CD4-positive, alpha-beta T cell (primary cell): ENCODE results near the gene ZNF699. TPM values are rescaled to one million over a fixed set of nuclear protein-coding genes. Genes with fewer than 3 reads are reported as not detected.
"Not testable (repeated sequence)": the region's sequence is repeated elsewhere in the genome, so short reads cannot be mapped to it uniquely, and the experiment has no call there.

Source experiments
- ATAC-seq: fragments of 200-7000 bp; cut with Tn5 transposase; one replicate; pipeline ENCODE4 v1.10.0; 2022; ENCODE audit warnings: mild to moderate bottlenecking; ENCODE audit not compliant: poor library complexity
- CTCF ChIA-PET: fragments of 350-600 bp; sonication (Branson Sonifier 250); formaldehyde crosslinking; loops from one replicate; lab custom pipeline; 2021; ENCODE audit warnings: antibody characterized with exemption, inconsistent platforms; lab: Charles Lee
- POLR2A ChIA-PET: fragments of 350-600 bp; sonication (Branson Sonifier 250); formaldehyde crosslinking; loops from one replicate; lab custom pipeline; 2021; ENCODE audit warnings: antibody characterized with exemption, inconsistent platforms; lab: Charles Lee
- DNase-seq, 14 experiments: peaks; one replicate each; pipeline ENCODE4 v3.0.0-alpha.2; 2013 to 2020; ENCODE audit warnings: mixed read lengths in 2 of 14
- H3K27ac ChIP-seq, 2 donors: one replicate each; pipeline versions ENCODE4 v1.5.1 to v1.7.0; 2013; ENCODE audit warnings: low read length in 2 of 2, low read depth in 1 of 2, mild to moderate bottlenecking in 1 of 2
- H3K27me3 ChIP-seq, 2 experiments: 1 replicate in 1 of 2; 2 replicates in 1 of 2; pipeline versions ENCODE4 v1.6.1 to v1.7.0; 2013; ENCODE audit warnings: low read length in 2 of 2, control low read depth in 1 of 2, mild to moderate bottlenecking in 1 of 2, moderate library complexity in 1 of 2; ENCODE audit not compliant: insufficient read depth in 2 of 2, control insufficient read depth in 1 of 2
- H3K36me3 ChIP-seq: one replicate; pipeline ENCODE4 v1.6.1; 2013; ENCODE audit warnings: low read length, control low read depth; ENCODE audit not compliant: insufficient read depth
- H3K4me1 ChIP-seq: one replicate; pipeline ENCODE4 v1.6.1; 2013; ENCODE audit warnings: low read length, control low read depth; ENCODE audit not compliant: insufficient read depth
- H3K4me3 ChIP-seq: one replicate; pipeline ENCODE4 v1.5.1; 2013; ENCODE audit warnings: mild to moderate bottlenecking, low read length, moderate library complexity
- H3K9me3 ChIP-seq, 2 experiments: 1 replicate in 1 of 2; 2 replicates in 1 of 2; pipeline versions ENCODE4 v1.6.1 to v1.7.0; 2013; ENCODE audit warnings: low read length in 2 of 2, mild to moderate bottlenecking in 2 of 2, control low read depth in 1 of 2, moderate library complexity in 1 of 2; ENCODE audit not compliant: control insufficient read depth in 1 of 2, insufficient read depth in 1 of 2
- H3K27ac Mint-ChIP-seq: one replicate; pipeline ENCODE4 v1.8.0; 2020; ENCODE audit warnings: mixed read lengths
- H3K27me3 Mint-ChIP-seq: one replicate; pipeline ENCODE4 v1.8.0; 2021; ENCODE audit warnings: mixed read lengths
- H3K36me3 Mint-ChIP-seq: one replicate; pipeline ENCODE4 v1.8.0; 2021; ENCODE audit warnings: low read depth, mixed read lengths
- H3K4me1 Mint-ChIP-seq: one replicate; pipeline ENCODE4 v1.8.0; 2021; ENCODE audit warnings: low read depth, mixed read lengths
- H3K4me3 Mint-ChIP-seq: one replicate; pipeline ENCODE4 v1.8.0; 2020; ENCODE audit warnings: mild to moderate bottlenecking, mixed read lengths
- H3K9me3 Mint-ChIP-seq: one replicate; pipeline ENCODE4 v1.8.0; 2020; ENCODE audit warnings: mixed read lengths
- intact Hi-C, 2 experiments: fragments of 100-400 bp; cut with DNase I in 1 of 2; cut with micrococcal nuclease in 1 of 2; formaldehyde crosslinking; loops; one replicate each; pipeline versions ENCODE4 v1.15.1 to v1.9.0; 2023 to 2025; cut with DNase I, micrococcal nuclease
- total RNA-seq, 174 experiments: library from RNA in 2 of 174; stranded (reverse) in 2 of 174; gene quantifications; one replicate each; pipeline ENCODE4 v1.2.3 and lab custom pipeline; 2021 to 2026
- TF ChIP-seq, protein P1 (sequence below): fragments of 200-600 bp; IDR thresholded peaks from one replicate; pipeline ENCODE4 v1.8.0; 2022; ENCODE audit warnings: antibody characterized with exemption, mild to moderate bottlenecking

Gene ZNF699
- total RNA-seq, 2 experiments from 2014 or later, result 13.4 to 14.2 TPM

DNA sequence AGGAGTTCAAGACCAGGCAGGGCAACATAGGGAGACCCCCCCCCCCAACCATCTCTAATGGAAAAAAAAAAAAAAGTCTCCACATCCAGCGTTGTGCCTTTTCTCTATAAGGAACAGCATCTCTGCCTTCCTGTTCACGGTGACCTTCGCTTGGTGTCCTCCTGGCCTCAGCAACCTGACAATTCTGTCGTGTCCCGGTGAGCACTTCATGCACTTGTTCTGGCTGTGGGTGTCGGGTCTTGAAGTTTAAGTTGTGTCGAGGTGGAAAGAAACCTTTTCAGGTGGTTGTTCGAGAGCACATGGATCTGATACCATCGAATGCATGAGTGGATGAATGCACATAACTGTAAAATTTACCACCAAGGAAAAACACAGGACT lies 14.9 kb upstream of the ZNF699 start:
- no peak for DNase-seq
- peak overlapping the region; percentile 96 for H3K4me3 Mint-ChIP-seq
- ATAC-seq, result no peak
- H3K36me3 Mint-ChIP-seq, result peaks cover 71% of the 10 kb centered on the region
- peaks cover 5% of the 10 kb centered on the region for H3K36me3 ChIP-seq
- ChIA-PET POLR2A (interaction anchor here (1.2 to 2.6 kb wide), 2 partner anchors 14 to 111 kb away, joined by 16 to 23 read pairs; partner anchors contain the start of genes ZNF266 and ZNF699), CTCF (interaction anchor here (2.1 kb wide), 1 partner anchor 14 kb away, joined by 18 read pairs; the partner anchor contains the start of gene ZNF699)
- H3K27ac Mint-ChIP-seq, result peak overlapping the region; percentile 90
- peaks cover 33% of the 10 kb centered on the region for H3K4me1 Mint-ChIP-seq
- TF ChIP-seq, protein P1, sequence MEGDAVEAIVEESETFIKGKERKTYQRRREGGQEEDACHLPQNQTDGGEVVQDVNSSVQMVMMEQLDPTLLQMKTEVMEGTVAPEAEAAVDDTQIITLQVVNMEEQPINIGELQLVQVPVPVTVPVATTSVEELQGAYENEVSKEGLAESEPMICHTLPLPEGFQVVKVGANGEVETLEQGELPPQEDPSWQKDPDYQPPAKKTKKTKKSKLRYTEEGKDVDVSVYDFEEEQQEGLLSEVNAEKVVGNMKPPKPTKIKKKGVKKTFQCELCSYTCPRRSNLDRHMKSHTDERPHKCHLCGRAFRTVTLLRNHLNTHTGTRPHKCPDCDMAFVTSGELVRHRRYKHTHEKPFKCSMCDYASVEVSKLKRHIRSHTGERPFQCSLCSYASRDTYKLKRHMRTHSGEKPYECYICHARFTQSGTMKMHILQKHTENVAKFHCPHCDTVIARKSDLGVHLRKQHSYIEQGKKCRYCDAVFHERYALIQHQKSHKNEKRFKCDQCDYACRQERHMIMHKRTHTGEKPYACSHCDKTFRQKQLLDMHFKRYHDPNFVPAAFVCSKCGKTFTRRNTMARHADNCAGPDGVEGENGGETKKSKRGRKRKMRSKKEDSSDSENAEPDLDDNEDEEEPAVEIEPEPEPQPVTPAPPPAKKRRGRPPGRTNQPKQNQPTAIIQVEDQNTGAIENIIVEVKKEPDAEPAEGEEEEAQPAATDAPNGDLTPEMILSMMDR, result no peak
- H3K27me3 Mint-ChIP-seq, result no peaks in the 10 kb centered on the region
- H3K9me3 Mint-ChIP-seq, result peaks cover 20% of the 10 kb centered on the region
- H3K9me3 ChIP-seq, result peaks cover 38 to 55% of the 10 kb centered on the region in 2 experiments
- no peaks in the 10 kb centered on the region for H3K27me3 ChIP-seq
- peak overlapping the region; percentile 87 for H3K4me3 ChIP-seq
- H3K4me1 ChIP-seq, result peaks cover 25% of the 10 kb centered on the region
- intact Hi-C loops, result loop anchor here (1.0 to 10.0 kb wide), 6 partner anchors 15 to 470 kb away; partner anchors contain the start of genes ZNF317 (in 2 of the 2), ZNF426 (in 1 of the 2), ZNF562 (in 1 of the 2) and ZNF699 (in 1 of the 2)
- H3K27ac ChIP-seq, result peak overlapping the region; percentile 80 to 83

DNA sequence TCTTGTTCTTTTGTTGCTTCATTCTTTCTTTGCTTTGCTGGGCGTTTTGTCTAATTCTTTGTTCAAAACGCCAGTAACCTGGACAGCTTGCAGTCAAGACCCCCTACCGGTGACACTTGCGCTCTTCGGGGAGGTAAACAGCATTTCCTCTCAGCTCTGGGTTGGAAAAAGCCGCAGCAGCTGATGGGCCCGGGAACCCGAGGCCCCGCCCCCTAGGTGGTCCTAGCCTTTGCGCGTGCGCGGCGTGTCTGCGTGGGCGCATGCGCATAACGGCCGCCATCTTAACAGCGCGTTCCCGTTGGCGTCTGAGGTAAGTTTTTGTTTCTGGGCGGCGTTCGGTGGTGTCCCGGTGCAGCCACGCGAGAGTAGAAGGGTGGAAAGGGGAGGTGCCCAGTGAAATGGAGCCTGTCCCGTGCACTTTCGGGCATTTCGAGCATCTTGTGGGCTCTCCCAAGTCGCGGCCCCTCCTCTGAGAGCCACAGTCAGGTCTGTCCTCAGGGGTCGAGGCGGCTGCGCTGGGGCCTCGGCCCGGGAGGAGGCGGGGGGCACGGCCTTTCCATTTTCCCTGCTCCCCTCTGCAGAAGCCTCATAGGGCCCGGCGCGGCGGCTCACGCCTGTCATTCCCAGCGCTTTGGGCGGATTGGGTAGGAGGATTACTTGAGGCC lies 14.4 kb upstream of the ZNF699 start, which contains the start of gene ZNF559:
Gene ZNF559, plus strand, starts transcription at position 261 of the 665 bp plus-strand sequence. CDS start 14,371 bp downstream, outside the sequence.
- CTCF ChIA-PET, result interaction anchor here (0.5 to 2.1 kb wide), 3 partner anchors 14 to 123 kb away, joined by 3 to 18 read pairs (median 4); partner anchors contain the start of genes ZNF266 and ZNF699
- intact Hi-C loops, result loop anchor here (1.0 to 10.0 kb wide), 6 partner anchors 15 to 471 kb away; partner anchors contain the start of genes ZNF317 (in 2 of the 2), ZNF426 (in 1 of the 2), ZNF562 (in 1 of the 2) and ZNF699 (in 1 of the 2)
- peaks cover 33% of the 10 kb centered on the region for H3K4me1 Mint-ChIP-seq
- H3K27ac Mint-ChIP-seq, result peak within 1 kb of the TSS; percentile 90
- TF ChIP-seq, protein P1, result peak; percentile 65
- ATAC-seq, result peak; percentile 97
- Histone ChIP-seq H3K4me3 (peak within 1 kb of the TSS; percentile 87), H3K27me3 (no peaks in the 10 kb centered on the region), H3K27ac (peak within 1 kb of the TSS; percentile 80 to 83), H3K4me1 (peaks cover 25% of the 10 kb centered on the region), H3K9me3 (peaks cover 33 to 51% of the 10 kb centered on the region in 2 experiments), H3K36me3 (peaks cover 5% of the 10 kb centered on the region)
- POLR2A ChIA-PET, result interaction anchor here (0.7 to 2.6 kb wide), 4 partner anchors 14 to 445 kb away, joined by 4 to 23 read pairs (median 10); partner anchors contain the start of genes ZNF266, ZNF699 and ZNF846
- H3K36me3 Mint-ChIP-seq, result peaks cover 66% of the 10 kb centered on the region
- peak; percentile 94 to 98 (median 97) for DNase-seq
- peak within 1 kb of the TSS; percentile 96 for H3K4me3 Mint-ChIP-seq
- peaks cover 20% of the 10 kb centered on the region for H3K9me3 Mint-ChIP-seq
- no peaks in the 10 kb centered on the region for H3K27me3 Mint-ChIP-seq

DNA sequence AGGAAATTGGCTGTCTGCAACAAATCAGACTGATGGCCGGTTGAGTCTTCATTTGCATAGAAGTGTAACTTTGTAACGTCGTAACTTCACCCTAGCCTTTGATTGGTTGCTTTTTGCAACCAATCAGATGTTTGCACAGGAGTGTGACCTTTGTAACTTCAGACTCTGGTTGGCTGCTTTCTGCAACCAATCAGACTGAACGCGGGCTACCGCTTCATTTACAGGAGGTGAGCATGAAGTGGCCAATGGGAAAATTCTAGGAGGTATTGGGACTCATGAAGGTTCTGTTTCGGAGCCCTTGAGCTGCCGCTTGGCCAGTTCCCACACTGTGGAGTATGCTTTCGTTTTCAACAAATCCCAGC lies 13.9 kb upstream of the ZNF699 start:
- peaks cover 25% of the 10 kb centered on the region for H3K4me1 ChIP-seq

DNA sequence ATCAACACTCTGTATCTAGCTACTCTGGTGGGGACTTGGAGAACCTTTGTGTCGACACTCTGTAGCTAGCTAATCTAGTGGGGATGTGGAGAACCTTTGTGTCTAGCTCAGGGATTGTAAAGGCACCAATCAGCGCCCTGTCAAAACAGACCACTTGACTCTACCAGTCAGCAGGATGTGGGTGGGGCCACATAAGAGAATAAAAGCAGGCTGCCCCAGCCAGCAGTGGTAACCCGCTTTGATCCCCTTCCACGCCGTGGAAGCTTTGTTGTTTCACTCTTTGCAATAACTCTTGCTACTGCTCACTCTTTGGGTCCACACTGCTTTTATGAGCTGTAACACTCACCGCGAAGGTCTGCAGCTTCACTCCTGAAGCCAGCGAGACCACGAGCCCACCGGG lies 12.6 kb upstream of the ZNF699 start:
- Histone ChIP-seq H3K4me1 (peaks cover 25% of the 10 kb centered on the region), H3K9me3 (peaks cover 15 to 42% of the 10 kb centered on the region in 2 experiments)
- not testable (repeated sequence) for H3K36me3 ChIP-seq, DNase-seq, H3K27me3 Mint-ChIP-seq, H3K27me3 ChIP-seq, ATAC-seq, H3K27ac ChIP-seq, H3K4me3 ChIP-seq
- peaks cover 48% of the 10 kb centered on the region for H3K36me3 Mint-ChIP-seq
- CTCF ChIA-PET, result interaction anchor here (0.6 to 2.1 kb wide), 2 partner anchors 12 to 1972 kb away, joined by 3 to 18 read pairs; partner anchors contain the start of gene ZNF699
- peaks cover 12% of the 10 kb centered on the region for H3K9me3 Mint-ChIP-seq
- H3K27ac Mint-ChIP-seq, result peak overlapping the region; percentile 90
- H3K4me3 Mint-ChIP-seq, result peak overlapping the region; percentile 96
- intact Hi-C loops, result loop anchor here (1.0 to 10.0 kb wide), 5 partner anchors 12 to 473 kb away; partner anchors contain the start of genes ZNF317 (in 1 of the 2), ZNF426 (in 1 of the 2) and ZNF562 (in 1 of the 2)
- peaks cover 28% of the 10 kb centered on the region for H3K4me1 Mint-ChIP-seq
- POLR2A ChIA-PET, result interaction anchor here (1.3 to 2.6 kb wide), 2 partner anchors 12 to 113 kb away, joined by 5 to 16 read pairs; partner anchors contain the start of genes ZNF266 and ZNF699

More for the DNA sequence above, 13.9 kb upstream of the ZNF699 start:
- ATAC-seq (no peak), DNase-seq (peak in 3 of 14 experiments; percentile 5 to 73 (median 14))
- H3K36me3 ChIP-seq, result peaks cover 5% of the 10 kb centered on the region
- peak overlapping the region; percentile 90 for H3K27ac Mint-ChIP-seq
- peak overlapping the region; percentile 96 for H3K4me3 Mint-ChIP-seq
- POLR2A ChIA-PET, result interaction anchor here (0.7 to 2.6 kb wide), 4 partner anchors 13 to 445 kb away, joined by 4 to 23 read pairs (median 10); partner anchors contain the start of genes ZNF266, ZNF699 and ZNF846
- intact Hi-C loops, result loop anchor here (5.0 to 10.0 kb wide), 4 partner anchors 181 to 471 kb away; partner anchors contain the start of genes ZNF317 (in 1 of the 2), ZNF426 (in 1 of the 2) and ZNF562 (in 1 of the 2)
- H3K9me3 Mint-ChIP-seq, result peaks cover 18% of the 10 kb centered on the region
- peak overlapping the region; percentile 87 for H3K4me3 ChIP-seq
- H3K27me3 Mint-ChIP-seq, result no peaks in the 10 kb centered on the region
- peaks cover 28 to 50% of the 10 kb centered on the region in 2 experiments for H3K9me3 ChIP-seq
- TF ChIP-seq, protein P1, result no peak
- H3K27ac ChIP-seq, result peak overlapping the region; percentile 80 to 83
- no peaks in the 10 kb centered on the region for H3K27me3 ChIP-seq
- CTCF ChIA-PET, result interaction anchor here (0.5 to 2.1 kb wide), 3 partner anchors 13 to 124 kb away, joined by 3 to 18 read pairs (median 4); partner anchors contain the start of genes ZNF266 and ZNF699
- H3K4me1 Mint-ChIP-seq, result peaks cover 33% of the 10 kb centered on the region
- H3K36me3 Mint-ChIP-seq, result peaks cover 61% of the 10 kb centered on the region
